Panc1 (cell line): ENCODE data around the gene TUBB8.

ENCODE experiments used
- CTCF ChIP-seq: fragments of 450-650 bp; IDR thresholded peaks from 2 replicates; pipeline ENCODE4 v1.5.1; 2017; ENCODE audit warnings: mild to moderate bottlenecking
- POLR2AphosphoS5 ChIP-seq: IDR thresholded peaks from 2 replicates; pipeline ENCODE4 v1.6.1; 2012; ENCODE audit warnings: mild to moderate bottlenecking, low read depth, low read length, moderate library complexity
- REST ChIP-seq, 2 experiments: IDR thresholded peaks; 2 replicates each; pipeline ENCODE4 v1.6.1; 2011 to 2012; ENCODE audit warnings: low read depth in 2 of 2, control low read depth in 1 of 2, low read length in 1 of 2, mild to moderate bottlenecking in 1 of 2, moderate library complexity in 1 of 2; ENCODE audit not compliant: insufficient read depth in 1 of 2
- TCF7L2 ChIP-seq: IDR thresholded peaks from 2 replicates; pipeline ENCODE4 v1.6.1; 2011; ENCODE audit warnings: mild to moderate bottlenecking, low read depth, low read length, inconsistent platforms

DNA sequence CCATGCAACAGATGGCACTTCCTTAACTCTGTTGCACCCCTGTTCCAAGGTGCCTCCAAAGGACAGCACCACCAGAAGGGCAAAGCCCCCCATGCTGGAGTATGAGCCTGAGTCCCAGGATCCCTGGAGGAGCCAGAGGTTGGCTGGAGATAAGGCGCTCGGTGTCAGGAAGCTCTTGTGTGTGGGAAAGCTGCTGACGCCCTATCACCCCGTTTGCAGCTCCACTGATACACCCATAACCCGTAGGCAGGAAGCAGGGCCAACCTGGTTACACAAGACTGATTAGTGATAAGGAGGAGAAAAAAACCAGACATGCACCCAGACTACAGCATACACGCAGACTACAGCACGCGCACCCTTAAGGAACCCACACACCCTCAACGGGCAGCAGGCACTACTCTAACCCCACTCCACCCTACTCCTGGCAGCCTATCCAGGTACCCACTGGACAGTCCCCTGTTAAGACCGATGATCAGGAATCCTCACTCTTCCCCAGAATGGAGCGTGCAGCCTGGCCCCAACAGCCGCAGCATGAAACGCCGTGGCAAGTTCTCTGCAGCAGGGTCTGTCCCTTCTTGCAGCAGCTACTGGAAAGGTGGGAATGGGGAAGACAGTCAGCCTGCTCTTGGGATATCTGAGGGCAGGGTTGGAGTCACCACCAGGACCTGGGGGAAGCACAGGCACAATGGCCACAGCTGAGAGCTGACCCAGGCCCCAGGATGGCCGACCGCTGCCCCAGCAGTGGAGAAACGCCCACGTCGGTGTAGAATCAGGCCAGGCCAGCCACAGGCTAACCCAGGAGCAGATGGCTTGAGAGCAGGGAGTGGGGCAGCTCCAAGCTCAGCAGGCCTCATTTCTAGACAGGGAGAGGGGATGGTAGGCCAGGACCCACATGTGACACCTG lies 38.3 kb upstream of the TUBB8 start:
- TF ChIP-seq CTCF = no peak
- TF ChIP-seq POLR2AphosphoS5 = no peak
- no peak for TF ChIP-seq TCF7L2
- TF ChIP-seq REST (IDR thresholded peaks at IDR 0.05; ENCODE audit: insufficient read depth in 1 of 2, low read depth in 2 of 2, low read length in 1 of 2) = no peak
